GM21723 (cell line): ENCODE data around the gene SYT3.
"Not testable (repeated sequence)": the region's sequence is repeated elsewhere in the genome, so short reads cannot be mapped to it uniquely, and the experiment has no call there.

Source experiments
- ATAC-seq: cut with Tn5 transposase; IDR thresholded peaks from one replicate; pipeline ENCODE4 v1.9.1; 2021; ENCODE audit warnings: mild to moderate bottlenecking, moderate library complexity; ENCODE audit not compliant: unreplicated experiment

SYT3 gene

DNA sequence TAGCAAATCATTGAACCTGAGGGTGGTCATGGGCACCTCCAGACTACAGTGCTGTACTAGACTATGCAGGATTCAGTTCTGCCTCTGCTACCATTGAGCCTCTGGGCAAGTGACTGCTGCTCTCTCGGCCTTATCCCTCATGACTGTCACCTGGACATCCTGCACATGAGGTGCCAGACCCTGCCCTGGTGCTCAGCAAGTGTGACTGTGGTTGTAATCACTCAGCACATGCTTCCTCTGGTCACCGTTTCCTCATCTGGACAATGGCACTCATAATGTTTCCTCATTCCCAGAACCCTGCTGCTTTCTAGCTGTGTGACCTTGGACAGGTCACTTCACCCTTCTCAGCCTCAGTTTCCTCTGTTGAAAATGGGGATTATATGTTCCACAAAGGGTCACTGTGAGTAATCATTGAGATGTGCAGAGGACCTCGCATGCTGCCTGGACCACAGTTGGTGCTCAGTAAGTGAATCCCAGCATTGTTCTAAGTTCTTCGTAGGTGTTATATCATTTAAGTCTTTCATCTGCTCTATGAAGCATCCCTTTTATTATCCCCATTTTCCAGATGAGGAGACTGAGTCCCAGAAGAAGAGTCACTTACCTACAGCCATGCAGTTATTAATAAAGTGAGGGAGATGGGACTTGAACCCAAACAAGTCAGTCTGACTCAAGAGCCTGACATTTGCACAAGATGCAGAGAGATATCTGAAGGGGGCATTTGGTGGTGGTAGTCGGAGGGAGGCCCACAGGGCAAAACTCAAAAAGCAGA is 3.2 kb downstream of the SYT3 start:
- no peak for ATAC-seq

DNA sequence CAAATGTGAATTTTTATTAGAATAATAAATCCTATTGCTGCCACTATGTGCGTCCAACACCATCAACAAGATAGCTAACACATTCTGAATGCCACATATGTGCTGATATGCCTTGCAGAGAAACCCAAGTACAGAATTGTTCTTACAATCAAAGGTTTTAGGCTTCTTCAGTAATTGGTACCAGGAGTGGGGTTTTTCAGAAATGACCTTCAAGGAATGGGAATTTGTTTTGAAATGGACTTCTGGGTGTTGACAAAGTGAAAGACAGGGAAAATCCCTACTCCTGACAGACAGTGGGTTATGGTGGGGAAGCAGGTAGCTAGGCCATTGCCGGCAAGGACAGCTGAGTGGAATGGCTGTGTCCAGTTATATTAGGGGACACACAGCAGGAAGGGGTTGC is 5.7 kb downstream of the SYT3 start:
- ATAC-seq, result no peak

DNA sequence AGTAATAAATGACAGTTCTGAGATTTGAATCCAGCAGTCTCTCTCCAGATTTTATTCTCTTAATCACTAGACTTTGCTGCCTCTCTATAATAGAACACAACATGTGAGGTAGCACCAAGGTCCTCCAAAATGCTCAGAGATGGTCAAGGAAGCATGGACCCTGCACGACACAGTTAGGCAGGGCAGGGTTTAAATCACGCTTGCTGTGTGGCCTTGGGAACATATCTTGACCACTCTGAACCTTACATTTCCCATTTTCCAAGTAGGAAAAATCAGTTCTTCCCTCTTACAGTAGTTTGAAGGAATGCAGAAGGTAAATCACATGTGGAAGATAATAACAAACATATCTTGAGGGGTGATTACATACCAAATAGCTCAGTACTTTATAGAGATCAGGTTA is 6.3 kb downstream of the SYT3 start:
- ATAC-seq, result no peak

DNA sequence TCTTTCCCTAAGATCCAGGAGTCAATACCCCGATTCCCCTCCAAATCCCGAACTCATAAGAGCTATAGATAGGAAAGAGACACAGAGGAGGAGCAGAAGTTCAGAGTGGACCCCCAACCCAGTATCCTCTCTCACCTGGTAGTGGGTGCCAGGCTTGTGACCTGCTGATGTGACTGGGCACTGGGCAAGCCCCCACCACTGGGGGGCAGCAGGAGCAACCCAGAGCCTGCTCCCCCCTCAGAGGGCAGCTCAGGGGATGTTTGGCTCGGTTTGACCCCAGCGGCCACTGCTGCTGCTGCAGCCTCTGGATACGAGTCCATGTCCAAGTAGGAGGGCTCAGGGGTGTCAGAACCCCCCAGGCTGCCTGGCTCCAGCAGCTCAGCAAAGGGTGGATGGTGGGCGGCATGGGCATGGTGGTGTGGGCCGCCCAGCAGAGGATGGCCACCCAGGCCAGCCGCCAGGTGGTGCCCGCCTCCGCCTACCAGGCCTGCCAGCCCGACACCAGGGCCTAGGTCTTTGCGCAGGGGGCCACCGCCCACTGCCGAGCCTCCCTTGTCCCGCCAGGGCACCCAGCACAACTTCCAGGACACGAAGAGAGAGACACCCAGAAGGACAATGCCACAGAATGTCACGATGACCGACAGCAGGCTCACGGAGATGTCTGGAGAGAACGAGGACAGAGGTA is 7.4 kb downstream of the SYT3 start:
- ATAC-seq, result no peak

DNA sequence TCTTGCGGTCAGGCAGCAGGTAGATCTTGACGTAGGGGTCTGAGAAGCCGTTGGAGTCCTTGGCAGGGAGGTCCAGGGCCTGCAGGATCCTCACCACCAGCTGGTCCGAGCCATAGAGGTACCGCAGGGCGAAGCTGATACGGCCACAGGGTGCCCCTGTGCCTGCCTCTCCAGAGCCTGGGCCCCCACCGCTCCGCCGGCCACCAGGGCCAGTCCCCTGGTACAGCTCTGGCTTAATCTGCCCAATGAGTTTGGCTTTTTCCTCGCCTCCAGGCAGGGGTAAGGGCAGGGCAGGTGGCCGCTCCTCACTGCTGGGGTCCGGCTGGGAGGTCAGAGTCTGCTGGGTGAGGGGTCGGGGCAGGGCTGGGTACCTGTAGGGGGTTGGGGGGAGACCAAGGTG is 9.9 kb downstream of the SYT3 start:
- ATAC-seq, result no peak

DNA sequence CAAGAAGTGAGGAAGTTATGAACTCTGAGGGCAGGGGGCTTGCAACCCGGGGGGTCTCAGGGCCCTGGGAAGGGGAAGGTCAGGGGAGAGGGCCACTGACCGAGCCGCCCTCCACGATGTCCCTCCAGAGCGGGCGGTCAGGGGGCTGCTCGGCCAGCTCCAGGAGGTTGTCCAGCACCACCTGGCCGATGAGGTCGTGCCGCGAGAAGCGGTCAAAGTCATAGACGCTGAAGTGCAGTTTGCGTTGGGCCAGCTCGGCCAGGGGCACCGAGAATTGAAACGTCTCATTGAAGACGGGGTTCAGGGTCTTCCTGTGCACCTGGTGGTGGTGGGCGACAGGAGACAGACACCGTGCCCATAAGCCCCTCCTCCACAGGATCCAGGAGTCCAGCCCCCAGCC is 10.5 kb downstream of the SYT3 start:
- no peak for ATAC-seq

DNA sequence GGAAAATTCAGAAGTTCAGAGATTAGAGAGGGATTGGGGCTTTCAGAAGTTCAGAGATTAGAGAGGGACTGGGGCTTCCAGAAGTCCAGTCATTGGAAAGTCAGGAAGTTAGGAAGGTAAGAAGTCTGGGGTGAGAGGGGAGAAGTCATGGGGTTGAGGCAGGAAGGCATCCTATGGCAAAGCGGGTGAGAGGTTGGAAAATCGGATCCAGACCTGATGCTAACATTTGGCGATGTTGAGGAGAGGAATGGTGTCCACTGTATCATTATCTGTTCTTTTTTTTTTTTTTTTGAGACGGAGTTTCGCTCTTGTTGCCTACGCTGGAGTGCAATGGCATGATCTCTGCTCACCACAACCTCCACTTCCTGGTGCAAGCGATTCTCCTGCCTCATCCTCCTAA is 11.1 kb downstream of the SYT3 start:
- ATAC-seq, result no peak

DNA sequence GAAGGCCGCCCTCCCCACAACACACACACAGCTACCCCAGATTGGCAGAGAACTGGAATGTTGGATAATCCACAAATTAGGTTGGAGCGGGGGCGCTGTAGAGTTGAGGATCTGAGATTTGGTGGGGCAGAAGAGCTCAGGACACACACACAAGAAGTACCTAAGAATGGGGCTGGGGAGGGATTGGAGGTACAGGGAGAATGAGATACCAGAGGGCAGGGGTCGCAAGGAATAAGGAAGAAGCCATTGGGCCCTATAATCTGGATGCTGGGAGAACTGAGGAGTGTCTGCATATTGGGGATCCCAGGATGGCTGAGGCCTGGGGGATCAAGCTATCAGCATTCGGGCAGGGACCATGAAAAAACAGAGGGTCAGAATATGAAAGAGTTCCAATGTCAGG is 11.5 kb downstream of the SYT3 start:
- ATAC-seq, result no peak

DNA sequence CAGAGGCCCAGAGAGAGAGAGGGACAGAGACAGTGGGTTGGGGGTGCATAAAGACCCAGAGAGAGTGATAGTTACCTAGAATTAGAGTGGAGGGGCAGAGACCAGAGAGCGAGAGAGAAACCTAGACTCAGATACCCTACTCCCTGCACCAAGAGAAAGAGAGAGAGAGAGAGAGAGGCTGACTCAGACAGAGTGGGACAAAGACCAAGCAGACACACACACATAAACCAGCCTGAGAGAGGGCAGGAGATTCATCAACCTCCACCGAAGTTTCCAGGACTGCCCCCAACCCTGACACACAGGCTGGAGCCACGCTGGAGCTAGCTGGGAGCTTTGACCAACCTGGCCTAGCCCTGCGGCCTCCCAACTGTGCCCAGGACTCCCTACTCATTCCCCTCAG is 12.9 kb downstream of the SYT3 start:
- no peak for ATAC-seq

DNA sequence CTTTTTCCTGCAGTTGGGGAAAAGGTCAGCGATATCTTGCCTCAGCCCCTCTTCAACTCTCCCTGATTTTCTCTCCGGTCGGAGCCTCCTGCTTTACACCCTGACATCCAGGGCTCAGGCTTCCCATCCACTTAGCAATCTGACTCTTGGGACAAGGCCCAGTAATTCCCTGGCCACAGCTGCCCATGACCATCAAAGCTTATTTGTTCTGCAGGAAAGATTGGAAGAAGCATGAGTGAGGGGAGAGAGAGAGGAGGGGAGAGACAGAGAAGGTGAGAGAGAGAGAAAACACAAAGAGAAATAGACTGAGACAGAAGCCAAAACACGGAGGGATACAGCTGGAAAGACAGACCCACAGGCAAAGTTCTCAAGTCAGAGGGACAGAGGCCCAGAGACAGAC is 13.7 kb downstream of the SYT3 start:
- no peak for ATAC-seq

DNA sequence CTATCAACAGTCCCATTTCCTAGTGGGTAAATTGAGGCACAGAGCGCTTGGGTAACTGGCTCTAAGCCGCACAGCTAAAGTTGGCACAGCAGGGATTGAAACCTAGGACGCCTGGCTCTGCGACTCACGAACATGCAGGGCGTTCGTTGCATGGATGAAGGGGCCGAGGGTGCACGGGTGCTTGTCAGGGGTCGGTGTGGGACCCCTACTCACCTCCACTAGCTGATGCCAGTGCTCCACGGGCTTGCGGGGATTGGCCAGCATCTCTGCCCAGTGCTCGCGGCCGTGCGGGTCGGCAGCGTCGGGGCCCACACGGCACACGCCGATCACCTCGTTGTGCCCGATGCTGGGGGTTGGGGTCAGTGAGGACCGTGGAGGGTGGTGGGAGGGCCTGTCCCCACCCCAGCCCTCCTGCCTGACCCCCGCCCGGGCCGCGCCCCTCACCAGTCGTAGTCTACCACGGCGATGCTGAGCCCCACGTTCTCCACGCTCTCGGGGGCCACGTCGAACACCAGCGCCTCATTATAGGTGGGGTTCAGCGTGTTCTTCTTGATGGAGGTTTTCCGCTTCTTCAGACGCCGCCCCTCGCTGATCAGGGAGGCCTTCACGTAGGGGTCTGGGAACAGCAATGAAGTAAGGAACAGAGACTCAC is 14.6 kb downstream of the SYT3 start:
- no peak for ATAC-seq

DNA sequence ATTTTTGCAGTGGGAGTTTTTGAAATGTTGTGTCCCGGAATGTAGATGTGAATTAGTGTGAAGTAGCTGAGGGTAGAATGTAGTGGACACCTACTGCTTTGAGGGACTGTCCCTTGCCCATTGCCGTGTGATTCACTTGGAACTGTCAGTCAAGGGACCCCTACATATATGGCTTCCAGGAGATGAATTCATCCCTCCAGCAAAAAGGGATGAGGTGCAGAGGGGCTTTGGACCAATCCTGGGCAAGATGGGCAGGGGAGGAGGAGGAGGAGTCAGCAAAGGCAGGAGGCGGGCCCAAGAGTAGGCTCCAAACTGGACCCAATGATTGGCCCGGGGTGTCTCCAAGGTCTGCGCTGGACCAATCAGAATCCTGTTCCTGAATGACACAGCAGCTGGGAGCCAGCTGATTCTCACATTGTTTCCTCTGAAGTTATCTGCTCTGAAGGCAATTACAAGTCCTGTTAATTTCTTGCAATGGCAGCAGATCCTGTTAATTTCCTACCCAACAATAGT is 19.2 kb downstream of the SYT3 start:
- ATAC-seq, result not testable (repeated sequence)

DNA sequence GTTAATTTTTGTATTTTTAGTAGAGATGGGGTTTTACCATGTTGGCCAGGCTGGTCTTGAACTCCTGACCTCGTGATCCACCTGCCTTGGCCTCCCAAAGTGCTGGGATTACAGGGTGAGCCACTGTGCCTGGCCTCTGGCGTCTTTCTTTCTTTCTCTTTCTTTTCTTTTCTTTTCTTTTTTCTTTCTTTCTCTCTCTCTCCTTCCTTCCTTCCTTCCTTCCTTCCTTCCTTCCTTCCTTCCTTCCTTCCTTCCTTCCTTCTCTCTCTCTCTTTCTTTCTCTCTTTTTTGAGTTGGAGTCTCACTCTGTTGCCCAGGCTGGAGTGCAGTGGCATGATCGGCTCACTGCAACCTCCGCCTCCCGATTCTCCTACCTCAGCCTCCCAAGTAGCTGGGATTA is 20.5 kb downstream of the SYT3 start:
- ATAC-seq, result not testable (repeated sequence)

DNA sequence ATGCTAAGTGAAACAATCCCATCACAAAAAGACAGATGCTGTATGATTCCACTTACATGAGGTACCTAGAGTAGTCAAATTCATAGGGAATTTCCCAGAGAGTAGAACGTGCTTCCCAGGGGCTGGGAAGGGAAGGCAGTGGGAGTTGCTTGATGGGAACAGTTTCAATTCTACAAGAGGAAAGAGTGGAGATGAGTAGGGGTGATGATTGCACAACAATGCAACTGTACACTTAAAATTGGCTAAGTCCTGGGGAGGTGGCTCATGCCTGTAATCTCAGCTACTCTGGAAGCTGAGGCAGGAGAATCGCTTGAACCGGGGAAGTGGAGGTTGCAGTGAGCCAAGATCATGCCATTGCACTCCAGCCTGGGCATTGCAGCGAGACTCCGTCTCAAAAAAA is 21.3 kb downstream of the SYT3 start:
- not testable (repeated sequence) for ATAC-seq

DNA sequence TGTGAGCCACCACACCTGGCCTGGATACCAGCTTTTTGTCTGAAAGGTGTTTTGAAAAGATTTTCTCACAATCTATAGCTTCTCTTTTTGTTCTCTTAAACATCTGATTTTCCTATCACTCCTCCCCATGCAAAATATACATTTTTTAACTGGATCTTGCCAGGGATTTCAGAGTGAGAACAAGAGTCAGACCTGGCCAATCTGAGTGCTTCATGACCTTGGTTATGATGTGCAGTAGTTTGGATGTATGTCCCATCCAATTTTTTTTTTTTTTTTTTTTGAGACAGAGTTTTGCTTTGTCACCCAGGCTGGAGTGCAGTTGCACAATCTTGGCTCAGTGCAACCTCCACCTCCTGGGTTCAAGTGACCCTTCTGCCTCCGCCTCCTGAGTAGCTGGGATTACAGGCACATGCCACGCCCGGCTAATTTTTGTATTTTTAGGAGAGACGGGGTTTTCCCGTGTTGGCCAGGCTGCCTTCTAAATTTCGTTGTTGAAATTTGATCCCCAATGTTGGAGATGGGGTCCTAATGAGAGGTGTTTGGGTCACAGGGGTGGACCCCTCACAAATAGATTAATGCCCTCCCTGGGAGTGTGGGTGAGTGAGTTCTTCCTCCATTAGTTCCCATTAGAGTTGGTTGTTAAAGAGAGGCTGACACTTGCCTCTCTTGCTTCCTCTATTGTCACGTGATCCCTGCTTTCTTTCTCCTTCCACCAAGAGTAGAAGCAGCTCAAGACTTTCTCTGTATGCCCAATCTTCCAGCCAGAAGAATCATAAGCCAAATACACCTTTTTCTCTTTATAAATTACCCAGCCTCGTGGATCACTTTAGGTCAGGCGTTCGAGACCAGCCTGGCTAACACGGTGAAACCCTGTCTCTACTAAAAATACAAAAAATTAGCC is 26.9 kb downstream of the SYT3 start:
- not testable (repeated sequence) for ATAC-seq

DNA sequence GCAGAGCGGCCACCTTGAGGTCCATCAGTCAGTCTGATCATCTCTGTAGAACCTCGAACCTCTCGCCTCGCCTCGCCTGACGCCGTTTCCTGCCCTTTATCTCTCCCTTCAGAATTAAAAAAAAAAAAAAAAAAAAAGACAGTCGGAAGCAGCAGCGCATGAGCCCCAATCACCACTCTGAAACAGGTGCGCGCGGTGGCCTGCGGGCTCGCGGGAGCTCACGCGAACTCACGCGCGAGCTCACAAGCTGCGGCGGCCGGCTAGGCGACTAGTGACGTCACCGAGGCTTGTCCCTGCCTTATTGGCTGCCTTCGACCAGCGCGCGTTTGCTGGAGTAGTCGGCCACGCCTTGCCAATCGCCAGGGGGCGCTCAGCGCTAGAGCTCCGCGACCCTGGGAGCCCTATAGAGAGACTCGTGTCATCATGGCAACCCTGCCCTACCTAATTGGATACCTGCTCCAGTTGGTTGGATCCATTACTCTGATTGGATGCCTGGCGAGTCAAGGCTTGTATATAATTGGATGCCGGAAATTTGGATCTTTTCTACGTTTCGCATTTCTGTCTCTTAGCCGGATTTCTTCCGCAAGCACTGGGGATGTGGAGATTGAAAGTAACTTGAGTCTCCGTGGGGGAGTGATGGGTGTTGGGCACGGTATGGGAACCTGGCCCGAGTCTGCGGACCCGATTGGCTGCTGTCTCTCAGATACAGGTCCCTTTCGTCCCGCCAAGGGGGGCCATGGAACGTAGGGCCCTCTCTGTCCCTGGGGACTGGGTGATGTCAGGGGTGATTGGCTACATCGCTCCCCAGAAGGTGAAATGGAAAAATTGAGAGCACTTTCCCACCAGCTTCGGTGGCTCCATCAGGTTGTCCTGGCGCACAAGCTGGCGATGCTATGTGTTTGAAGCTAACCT is 31.6 kb downstream of the SYT3 start:
- ATAC-seq, result no peak

DNA sequence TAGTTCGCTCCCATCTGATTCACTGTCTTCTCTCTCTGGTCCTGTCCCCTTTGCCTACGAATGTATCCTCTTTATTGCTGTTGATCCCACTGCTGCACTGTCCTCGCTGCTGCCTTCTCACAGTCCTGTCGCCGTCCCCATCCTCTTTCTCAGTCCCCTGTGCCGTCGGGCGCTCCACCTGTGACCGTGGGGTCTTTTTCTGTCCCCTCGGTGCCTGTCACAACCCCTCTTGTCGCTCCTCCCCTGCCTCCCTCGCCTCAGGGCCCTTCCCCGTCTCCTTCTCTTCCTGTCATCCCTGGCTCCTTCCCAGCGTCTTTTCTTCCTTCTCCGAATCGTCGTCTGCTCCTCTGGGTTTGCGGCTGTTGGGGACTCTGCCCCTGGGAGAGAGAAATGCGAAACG is 32.3 kb downstream of the SYT3 start:
- ATAC-seq, result no peak

DNA sequence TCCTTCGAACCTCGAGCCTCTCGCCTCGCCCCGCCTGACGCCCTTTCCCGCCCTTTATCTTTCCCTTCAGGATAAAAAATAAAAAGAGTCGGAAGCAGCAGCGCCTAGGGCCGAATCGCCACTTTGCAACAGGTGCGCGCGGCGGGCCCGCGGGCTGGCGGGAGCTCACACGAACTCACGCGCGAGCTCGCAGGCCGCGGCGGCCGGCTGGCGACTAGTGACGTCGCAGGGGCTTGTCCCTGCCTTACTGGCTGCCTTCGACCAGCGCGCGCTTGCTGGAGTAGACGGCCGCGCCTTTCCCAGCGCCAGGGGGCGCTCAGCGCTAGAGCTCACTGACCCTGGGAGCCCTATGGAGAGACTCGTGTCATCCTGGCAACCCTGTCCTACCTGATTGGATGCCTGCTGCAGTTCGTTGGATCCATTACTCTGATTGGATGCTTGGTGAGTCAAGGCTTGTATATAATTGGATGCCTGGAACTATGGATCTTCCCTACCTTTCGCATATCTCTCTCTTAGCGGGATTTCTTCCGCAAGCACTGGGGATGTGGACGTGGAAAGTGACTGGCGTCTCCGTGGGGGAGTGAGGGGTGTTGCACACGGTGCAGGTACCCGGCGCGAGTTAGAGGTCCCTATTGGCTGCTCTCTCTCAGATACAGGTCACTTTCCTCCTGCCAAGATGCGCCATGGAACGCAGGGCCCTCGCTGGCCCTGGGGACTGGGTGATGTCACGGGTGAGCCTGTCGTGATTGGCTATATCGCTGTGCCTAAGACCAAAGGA is 33.4 kb downstream of the SYT3 start:
- ATAC-seq, result not testable (repeated sequence)
